ENCODE measurements around the gene GNG13.

DNA sequence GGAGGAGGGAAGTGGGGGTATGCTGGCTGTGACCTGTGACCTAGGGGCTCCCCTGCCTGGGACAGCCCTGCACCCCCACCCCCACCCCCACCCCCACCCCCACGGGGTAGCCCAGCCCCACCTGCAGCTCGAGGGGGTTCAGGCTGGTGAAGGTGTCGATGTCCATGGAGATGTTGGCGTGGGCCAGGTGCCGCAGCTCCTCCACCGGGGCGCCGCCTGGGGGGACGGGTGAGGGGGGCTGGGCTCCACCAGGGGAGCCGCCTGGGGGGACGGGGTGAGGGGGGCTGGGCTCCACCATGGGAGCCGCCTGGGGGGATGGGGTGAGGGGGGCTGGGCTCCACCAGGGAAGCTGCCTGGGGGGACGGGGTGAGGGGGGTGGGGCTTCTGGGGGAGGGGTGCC is 30.1 kb downstream of the GNG13 start:
- TF ChIP-seq, protein P1, sequence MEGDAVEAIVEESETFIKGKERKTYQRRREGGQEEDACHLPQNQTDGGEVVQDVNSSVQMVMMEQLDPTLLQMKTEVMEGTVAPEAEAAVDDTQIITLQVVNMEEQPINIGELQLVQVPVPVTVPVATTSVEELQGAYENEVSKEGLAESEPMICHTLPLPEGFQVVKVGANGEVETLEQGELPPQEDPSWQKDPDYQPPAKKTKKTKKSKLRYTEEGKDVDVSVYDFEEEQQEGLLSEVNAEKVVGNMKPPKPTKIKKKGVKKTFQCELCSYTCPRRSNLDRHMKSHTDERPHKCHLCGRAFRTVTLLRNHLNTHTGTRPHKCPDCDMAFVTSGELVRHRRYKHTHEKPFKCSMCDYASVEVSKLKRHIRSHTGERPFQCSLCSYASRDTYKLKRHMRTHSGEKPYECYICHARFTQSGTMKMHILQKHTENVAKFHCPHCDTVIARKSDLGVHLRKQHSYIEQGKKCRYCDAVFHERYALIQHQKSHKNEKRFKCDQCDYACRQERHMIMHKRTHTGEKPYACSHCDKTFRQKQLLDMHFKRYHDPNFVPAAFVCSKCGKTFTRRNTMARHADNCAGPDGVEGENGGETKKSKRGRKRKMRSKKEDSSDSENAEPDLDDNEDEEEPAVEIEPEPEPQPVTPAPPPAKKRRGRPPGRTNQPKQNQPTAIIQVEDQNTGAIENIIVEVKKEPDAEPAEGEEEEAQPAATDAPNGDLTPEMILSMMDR (IDR thresholded peaks at IDR 0.05; ENCODE audit: insufficient read depth, low read length), result no peak
- TF ChIP-seq POLR2AphosphoS5 (IDR thresholded peaks at IDR 0.05; ENCODE audit: low read depth), result no peak

Data from HL-60 (cell line).